GM19468 (cell line): Measurements from ENCODE around the gene AGAP1.
"Not testable (repeated sequence)": the region's sequence is repeated elsewhere in the genome, so short reads cannot be mapped to it uniquely, and the experiment has no call there.

Source experiments
- ATAC-seq: cut with Tn5 transposase; IDR thresholded peaks from one replicate; pipeline ENCODE4 v1.9.1; 2021; ENCODE audit warnings: mild to moderate bottlenecking, moderate library complexity, moderate number of reproducible peaks; ENCODE audit not compliant: unreplicated experiment; ENCODE audit errors: extremely low read depth

The AGAP1 gene

DNA sequence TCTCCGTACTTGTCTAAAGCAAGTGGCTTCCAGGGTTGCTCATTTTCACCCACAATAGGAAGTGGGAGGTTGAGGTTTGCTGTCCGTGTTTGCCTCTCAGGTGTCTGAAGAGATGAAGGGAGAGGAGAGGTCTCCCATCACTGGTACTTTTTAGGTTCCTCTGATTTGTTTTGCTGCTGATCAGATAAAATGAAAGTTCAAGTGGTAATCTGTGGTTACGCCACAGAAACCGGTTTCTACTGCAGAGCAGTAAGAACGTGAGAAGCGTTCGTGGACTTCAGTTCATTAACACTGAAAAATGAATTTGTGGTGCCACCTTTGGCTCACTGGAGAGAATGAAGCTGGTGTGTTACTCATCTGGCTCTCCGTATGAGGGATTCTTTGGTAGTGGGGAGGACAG, 556.1 kb downstream of the AGAP1 start:
- ATAC-seq = no peak

DNA sequence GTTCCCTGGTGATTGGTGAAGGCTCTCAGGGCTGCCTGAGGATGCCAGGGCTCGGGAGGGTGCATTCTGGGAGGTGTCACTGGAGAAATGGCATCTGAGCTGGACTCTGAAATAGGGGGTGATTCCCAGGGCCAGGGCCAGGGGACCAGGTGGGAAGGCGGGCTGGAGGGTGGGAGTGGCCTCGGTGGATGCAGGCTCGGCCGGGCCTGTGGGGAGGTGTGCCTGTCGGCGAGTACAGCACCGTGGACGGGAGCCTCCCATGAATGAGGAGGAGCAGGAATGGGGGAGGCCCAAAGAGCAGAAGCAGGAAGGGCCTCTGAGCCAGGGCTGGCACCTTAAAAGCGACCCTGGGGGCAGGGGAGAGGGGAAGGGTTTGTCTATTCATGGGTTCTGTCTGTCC, 557.5 kb downstream of the AGAP1 start:
- ATAC-seq = no peak

DNA sequence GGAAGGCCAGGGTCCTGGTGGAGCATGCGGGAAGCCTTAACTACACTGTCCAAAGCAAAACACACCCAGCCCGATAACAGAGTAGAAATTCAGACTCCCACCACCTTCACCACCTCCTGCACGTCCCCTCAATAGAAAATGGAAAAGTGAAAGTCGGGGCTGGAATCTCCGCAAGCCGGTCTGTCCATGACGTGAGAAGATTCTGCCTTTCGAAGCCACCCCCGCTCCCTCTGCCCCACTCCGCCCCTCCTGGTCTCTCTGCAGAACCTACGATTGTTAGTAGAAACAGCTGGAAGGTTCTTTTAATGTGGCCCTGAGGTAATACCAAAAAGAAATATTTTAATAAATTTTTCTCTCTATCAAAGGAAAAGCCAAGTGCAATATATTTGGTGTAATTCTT, 558.0 kb downstream of the AGAP1 start:
- no peak for ATAC-seq

DNA sequence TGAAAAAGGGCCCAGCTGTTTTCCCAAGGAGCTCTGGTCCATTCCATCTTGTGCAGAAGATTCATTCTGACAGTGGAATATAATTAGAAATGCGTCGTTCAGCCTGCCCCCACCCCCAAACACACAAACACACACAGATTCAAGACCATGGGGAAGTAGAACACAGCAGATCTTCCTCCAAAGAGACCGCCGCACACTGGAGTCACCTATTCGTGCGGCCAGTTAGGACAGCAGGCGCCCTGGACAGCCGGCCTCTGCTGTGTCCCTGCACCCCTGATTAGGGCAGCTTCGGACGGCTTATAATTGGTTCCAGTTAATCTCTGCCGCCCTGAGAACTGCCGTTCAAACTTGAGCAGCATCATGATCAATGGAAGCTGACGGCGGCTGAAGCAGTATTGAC, 558.4 kb downstream of the AGAP1 start:
- ATAC-seq = no peak

DNA sequence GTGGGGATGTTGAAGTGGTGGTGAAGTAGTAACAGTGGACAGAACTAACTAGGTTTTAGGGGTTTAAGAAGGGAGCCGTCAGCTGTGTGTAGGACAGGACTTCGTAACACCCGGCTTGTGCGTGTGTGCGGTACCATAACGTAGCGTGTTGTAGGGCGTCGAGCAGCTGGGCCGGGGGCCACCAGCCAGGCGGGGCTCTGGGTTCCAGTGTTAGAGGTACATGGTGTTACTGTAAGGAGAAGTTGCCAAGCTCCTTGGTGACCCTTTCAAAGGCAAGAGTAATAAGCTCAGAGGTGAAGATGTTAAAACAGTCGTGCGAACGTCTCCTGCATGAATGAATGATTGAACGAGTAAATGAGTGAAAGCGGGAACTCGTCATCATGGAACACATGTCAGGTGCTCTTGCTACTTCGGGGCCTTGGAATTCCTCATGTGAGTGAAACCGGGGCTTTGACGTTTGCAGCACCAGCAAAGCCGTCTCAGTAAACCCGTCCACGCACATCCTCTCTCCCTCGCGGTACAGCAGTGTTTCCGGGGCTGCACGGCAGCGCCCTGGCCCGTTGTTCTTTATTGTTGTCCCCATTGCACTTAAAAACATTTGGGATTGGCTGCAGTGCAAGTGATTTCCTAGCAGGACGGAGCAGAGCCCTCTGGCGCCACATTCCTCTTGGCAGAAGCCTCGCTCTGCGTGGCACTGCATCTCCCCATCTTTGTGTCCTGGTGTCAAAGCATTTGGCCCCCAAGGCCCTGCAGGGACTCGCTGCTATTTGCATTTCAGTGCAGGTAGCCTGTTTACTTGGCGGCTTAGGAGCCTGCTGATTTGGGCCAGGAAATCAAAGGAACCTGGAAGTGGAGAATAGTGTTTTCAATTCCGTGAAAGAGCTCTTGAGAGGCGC, 559.3 kb downstream of the AGAP1 start:
- no peak for ATAC-seq

DNA sequence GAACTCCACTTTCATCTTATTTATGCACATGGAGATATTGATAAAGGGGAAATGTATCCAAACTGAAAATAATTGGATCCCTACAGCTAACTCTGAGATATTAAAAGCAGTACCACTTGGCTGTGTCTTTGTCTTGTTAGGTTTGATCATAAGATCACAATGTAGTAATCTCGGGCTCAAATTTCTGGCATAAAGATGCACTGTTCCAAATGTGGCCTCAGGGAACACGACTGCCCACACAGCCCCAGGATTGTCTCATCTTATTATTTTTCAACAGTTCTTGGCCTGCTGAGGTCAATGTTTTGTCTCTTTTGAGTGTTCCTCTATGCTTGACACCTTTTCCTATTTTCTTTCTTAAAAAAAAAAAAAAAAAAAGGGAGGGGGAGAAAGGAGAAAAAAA, 560.3 kb downstream of the AGAP1 start:
- no peak for ATAC-seq

DNA sequence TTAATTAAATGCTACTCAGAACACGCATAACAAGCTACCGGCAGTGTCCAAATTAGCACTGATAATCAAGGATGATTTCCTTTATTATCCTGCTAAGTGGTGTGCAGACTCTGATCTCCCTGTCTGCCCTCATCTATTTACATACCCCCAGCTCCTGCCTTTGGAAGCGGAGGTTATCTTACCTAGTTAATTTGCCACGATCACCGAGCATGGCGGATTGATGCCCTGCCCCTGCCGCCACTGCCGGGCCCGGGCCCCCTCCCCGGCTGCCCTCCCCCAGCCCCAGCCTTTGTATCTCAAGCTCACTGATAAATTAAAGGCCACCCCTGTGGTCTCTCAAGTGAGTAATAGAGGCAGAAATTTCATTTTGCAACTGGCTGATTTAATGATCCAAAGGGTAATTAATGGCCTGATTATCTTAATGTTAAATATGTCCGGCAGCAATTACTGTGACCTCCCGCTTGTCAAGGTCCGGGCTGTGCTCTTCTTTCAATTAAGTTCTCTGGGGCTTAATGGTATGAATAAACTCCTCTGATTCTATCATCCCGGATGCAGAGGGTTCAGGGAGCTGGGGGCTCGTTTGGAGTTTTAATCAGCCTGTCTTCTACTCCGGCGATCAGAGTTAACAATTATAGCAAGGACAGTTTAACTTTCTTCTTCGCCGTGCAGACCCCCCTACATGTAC, 560.9 kb downstream of the AGAP1 start:
- no peak for ATAC-seq

DNA sequence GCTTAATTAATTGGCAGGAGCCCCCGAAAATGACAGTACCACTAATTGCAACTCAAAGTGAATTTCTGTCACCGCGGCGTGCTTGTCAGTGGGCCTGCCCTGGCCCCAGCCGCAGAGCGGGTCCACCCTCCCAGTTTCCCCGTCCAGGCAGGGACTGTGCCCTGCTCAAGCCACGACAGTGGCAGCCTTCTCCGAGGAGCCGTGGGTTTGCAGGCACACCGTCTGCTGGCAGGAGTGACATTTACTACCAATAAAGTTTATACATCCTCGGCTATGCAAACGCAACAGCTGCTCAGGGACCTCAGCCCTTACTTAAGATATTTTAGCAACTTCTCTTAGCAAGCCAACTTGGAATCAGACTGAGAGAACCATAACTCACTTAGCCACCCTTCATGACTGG, 561.6 kb downstream of the AGAP1 start:
- ATAC-seq = no peak

DNA sequence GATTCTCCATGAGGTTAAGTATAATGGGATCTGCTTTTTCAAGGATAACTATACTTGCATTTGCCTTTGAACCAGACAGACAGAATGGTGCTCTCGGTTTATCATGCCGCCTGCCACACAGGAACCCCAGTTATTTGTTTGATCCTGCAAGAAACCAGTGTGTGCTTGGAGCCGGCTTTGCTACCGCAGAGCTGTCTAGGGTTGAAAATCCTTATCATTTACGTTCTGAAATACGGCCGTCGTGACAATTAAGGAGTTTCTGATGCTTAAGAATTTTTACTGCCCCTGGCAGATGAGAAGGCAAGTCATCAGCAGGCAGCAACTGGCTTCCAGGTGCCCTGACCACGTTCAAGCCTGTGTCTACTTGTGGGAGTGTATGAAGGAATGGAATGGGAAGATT, 562.3 kb downstream of the AGAP1 start:
- no peak for ATAC-seq

DNA sequence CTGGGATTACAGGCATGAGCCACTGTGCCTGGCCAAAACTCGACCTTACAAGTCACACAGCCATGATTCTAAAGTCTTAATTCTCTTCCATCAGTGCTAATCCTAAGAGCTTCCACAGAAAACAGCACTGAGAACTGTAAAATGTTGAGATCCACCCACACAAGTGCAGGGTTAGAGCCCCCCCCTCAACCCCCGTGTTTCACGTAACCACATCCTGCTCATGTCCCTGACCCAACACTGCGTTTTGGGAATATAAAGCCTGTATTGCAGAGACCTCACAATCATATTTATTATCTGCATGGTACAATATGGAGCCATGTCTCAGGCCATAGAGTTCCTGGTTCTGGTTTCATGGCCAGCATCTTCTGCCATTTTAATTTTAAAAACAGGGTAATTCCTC, 563.5 kb downstream of the AGAP1 start:
- no peak for ATAC-seq

DNA sequence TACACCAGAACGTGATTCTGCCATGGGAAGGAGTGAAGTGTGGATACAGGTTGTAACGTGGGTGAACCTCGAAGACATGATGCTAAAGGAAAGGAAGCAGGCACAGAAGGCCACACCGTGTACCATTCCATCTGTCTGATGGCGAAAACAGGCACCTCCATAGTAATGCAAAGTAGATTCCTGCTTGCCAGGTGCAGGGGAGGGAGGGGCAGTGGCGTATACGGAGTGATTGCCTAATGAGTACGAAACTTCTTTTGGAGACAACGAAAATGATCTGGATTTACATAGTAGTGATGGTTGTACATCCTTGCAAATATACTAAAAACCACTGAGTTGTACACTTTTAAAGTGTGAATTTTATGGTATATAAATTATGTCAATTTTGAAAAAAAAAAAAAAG, 567.7 kb downstream of the AGAP1 start:
- ATAC-seq = no peak

DNA sequence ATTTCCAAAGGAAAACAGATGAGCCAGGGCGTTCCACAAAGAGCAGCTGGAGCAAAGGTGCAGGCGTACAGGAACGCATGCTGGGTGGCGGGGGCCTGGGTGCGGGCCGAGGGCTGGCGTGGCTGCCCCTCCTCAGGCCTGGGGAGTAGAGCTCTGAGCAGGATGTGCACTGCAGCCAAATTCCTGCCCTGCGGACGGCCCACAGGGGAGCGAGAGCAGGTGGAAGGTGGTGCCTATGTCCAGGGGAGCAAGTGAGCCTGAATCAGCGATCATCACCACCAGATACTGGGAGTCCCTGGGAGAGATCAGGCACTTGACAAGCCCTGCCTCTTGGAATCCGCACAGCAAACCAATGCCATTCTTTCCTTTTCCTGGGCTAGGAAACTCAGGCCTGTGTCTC, 568.1 kb downstream of the AGAP1 start:
- no peak for ATAC-seq

DNA sequence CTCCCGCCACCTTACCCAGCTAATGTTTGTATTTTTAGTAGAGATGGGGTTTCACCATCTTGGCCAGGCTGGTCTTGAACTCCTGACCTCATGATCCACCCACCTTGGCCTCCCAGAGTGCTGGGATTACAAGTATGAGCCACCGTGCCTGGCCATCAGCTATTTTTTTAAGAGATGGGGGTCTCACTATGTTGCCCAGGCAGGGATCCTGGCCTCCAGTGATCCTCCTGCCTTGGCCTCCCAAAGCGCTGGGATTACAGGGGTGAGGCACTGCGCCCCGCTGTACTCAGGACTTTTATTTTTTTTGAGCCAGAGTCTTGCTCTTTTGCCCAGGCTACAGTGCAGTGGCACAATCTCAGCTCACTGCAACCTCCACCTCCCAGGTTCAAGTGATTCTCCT, 569.0 kb downstream of the AGAP1 start:
- ATAC-seq = not testable (repeated sequence)

DNA sequence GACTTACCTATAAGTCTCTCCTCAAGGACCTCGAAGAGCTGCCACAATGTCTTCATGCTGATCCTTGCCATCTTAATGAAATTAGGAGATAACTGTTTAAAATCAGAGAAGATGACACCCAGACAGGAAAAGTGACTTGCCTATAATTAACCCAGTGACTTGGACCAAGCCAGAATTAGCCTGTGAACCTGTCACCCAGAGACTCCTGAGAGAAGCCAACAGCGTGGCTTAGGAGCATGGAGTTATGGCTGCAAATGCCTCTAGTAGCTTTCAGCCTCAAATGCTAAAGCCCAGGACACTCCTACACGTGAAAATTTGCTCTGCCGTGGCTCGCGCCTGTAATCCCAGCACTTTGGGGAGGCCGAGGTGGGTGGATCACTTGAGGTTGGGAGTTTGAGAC, 570.2 kb downstream of the AGAP1 start:
- ATAC-seq = no peak

DNA sequence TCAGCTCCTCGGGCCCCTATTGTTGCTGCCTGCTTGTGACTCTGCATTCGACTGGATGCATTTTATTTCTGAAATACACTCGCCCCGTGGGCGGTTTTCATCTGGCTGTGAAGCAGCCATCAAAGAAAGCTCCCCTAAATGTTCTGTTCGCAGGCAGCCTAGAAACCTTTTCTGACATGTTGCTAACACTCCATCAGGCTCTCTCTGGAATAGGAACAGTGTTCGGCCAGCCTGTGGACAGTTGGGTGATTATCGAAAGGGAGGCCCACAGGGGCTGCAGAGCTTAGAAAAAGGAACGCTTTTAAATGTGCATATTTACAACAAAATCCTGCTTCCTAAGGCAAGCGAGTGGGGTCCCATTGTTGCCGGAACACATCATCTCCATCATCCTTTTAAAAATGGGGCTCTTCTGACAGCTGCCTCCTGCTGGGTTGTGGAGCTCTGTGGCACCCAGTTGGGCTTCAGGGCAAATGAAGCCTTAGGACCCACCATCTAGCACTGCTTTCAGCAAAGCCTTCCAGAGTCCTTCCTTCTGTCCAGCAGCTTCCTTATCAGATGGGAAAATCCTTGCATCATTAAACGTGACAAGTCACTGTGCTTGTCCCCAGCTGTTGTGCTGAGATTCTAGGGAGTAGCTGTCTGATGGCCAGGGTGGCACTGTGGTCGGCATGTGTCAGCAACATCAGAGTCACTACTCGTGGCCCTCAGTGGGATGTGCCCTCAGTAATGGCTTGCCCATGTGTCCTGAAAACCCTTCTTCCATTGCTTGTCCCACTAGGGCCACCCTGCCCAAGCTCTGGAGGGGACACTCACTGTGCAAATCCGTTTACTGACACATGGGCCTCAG, 571.7 kb downstream of the AGAP1 start:
- ATAC-seq = no peak

DNA sequence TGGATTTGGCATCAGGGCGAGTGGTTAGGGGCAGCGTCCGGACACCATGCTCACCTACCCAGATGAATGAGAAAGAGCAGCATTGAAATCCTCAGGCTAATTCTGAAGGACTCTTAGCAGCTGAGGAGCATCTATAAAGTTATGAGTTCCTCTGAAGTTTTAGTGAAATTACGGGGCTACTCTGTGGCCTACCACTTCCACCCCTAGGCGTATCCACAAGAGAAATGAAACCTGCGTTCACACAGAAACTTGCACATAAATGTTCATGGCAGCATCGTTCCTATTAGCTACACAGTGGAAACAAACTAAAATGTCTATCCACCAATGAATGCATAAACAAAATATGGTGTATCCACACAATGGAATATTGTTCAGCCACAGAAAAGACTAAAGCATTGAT, 576.4 kb downstream of the AGAP1 start:
- no peak for ATAC-seq

DNA sequence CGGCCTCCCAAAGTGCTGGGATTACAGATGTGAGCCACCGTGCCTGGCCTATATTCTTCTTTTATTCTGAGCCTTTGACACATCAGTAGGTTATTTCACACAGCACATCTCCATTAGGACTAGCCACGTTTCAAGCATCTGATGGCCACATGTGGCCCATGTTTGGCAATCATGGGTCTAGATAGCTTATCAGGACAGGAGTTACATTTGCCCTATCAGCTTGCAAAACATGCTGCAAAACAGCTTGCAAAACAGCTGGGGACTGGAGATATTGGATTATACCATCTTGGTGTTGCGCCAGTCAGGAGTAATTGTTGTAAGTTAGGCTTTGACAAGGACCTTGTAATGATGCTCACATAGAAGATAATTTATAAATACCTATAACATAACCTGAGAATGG, 579.4 kb downstream of the AGAP1 start:
- ATAC-seq = no peak

DNA sequence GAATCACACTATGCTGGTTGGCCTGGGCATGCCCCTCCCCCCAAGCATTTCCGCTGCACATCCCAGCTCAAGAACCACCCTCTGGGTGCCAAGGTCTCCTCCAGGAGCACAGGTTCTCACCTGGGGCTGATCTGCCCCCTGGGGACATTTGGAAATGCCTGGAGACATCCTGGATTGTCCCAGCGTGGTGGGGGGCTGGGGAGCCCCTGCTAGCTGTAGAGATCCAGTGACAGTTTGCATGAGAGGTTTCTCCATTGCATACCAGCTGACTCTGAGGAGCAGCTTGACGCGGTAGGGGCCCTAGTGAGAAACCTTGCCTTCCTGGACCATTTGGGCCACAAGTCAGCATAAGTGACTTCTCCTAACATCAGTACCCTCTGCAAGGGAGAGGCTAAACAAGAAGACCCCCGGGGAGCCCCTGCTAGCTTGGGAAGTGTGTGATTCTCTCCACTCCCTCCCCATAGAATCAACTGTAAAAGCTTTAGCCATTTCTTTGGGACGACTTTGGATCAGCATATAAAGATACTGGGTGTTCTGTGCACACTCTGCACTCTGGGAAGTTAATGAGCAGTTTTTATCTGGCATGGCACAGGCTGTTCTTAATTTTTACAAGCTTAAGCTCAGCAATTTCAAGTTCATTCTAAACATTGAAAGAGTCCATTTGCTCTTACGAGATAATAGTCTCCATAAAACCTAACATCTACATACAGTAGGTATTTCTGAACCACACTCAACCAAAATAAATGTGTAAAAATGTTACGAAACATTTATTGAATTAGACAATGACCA, 580.2 kb downstream of the AGAP1 start:
- no peak for ATAC-seq

DNA sequence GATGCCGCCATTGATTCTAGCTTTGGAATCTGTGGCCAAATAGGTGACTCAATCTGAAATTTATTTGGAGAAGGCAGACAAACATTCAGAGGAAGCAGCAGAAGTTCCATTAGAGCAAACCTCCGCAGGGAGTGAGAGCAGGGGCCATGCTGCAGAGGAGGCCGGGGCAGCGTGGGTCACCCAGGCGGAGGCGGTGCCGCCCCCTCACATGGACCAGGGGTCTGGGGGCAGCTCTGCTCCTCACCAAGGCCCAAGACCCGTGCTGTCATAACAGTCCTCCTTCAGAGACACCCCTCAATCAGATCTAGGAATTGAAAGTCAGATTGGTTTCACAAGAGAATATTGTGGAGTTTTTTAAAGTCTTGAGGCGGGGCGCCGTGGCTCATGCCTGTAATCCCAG, 582.0 kb downstream of the AGAP1 start:
- ATAC-seq = no peak
